Ovary (tissue), 3 donors: ENCODE measurements around the gene DNAH6.

Source experiments
- CTCF ChIP-seq, 3 donors: fragments of 450-650 bp in 2 of 3; fragments of 200-600 bp in 1 of 3; IDR thresholded peaks; one replicate each; pipeline versions ENCODE4 v1.5.1 to v1.8.0; 2016 to 2022; ENCODE audit warnings: antibody characterized with exemption in 3 of 3, mild to moderate bottlenecking in 1 of 3
- EP300 ChIP-seq: sonication (generic); formaldehyde crosslinking; IDR thresholded peaks from one replicate; pipeline ENCODE4 v1.6.1; 2017; ENCODE audit warnings: antibody characterized with exemption
- POLR2A ChIP-seq: fragments of 450-650 bp; IDR thresholded peaks from one replicate; pipeline ENCODE4 v1.6.1; 2017; ENCODE audit warnings: antibody characterized with exemption, mild to moderate bottlenecking, moderate library complexity
- donor health status: DM: no; HTN: no; CAD: no.

DNA sequence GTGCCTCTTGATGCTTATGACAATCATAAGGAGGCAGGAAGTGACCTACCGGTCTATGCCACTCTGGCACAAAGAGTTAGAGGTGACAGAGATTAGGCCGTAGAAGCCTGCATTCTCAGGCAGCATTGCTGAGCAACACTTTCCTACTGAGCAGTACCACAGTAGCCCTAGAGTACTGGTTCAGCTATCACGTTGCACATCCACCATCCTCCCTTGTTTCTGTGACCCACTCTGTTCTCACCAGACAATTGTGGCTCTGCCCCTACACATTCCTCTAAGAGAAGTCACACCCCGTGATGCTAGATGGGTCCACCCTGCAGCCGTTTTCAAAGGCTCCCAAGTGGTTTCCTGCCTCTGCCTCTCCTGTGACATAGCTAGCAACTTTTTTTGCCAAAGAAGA lies 34.6 kb upstream of the DNAH6 start:
- TF ChIP-seq CTCF (IDR thresholded peaks at IDR 0.05) (no peak), POLR2A (no peak), EP300 (no peak)
